GM19025 (cell line): ENCODE data around the gene TADA2B.

Source experiments
- ATAC-seq: cut with Tn5 transposase; IDR thresholded peaks from one replicate; pipeline ENCODE4 v1.9.1; 2021; ENCODE audit warnings: mild to moderate bottlenecking, low read depth, moderate library complexity; ENCODE audit not compliant: unreplicated experiment

The TADA2B gene

DNA sequence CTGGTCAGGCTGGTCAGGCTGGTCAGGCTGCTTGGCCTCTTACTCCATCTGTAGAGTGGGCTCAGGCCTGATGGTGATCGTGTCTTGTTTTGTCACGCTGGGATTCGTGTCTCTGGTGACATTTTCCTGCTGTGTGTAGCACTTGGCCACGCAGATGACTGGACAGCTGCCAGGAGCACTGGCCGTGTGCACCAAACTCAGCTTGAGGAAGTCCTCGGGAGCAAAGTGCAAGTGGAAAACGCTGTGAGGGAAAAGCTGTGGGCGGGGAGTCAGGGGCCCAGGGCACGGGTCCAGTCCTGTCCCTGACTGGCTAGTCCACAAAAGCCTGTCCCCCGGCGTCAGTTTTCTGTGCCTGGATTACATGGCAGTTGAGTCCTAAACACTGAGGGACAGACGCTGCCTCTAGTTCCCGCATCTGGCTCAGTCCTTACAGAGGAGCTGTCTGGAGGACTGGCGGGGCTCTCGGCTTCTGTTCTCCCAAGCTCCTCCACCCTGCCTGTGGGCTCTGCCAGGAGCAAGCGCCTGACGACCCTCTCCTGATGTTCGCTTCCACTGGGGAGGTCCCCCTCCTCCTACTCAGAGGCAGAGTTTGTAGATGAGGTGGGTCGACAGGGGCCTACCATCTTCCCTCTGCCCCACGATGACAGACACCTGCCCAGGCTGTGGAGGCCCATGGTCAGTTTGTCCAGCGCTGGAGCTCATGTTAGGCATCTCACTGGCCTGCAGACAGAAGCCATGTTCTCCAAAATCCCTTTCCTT, 60.6 kb downstream of the TADA2B start:
- ATAC-seq: no peak

DNA sequence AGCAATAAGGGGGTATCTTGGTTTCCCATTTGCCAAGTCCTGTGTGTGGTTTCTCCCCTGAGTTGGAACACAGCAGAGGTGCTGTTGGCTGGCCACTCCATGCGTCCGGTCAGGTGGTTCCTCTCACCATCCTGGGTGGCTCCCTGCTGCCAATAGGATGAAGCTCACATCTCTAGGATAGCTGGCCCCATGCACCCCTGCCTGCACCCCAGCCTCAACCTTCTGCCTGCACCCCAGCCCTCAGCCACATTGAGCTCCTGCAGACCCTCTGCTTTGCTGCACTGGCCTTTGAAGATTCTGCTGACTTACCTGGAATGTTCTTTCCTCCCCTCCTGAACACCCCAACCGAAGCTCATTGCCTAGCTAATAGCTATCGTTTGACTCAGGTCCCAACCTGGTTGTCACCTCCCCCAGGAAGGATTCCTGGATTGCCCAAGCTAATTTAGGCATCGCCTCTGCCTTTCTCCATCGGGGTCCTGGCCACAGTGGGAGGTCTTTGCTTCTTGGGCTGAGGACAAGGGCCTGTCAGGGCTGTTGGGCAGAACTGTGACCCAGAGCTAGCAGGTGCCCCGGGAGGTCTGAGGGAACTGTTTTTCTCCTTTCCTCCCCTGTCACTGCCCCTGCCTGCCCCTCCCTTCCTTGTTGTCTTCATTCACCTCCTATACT, 61.3 kb downstream of the TADA2B start:
- no peak for ATAC-seq

DNA sequence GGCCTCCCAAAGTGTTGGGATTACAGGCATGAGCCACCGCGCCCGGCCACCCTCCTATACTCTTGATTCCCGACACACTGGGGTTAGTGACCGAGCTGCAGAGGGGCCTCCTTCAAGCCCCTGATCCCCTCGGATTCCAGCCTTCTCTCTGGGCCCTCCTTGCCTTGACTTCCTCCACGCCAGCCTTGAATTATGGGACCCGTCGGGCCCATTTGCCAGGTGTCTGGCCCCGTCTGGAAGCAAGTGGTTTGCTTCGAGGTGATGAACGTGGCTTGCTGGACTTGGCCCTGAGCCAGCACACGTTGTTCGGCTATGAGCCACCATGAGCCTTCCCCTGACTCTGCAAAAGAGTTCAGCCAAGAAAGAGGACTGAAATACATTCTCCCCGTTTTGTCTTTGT, 62.1 kb downstream of the TADA2B start:
- ATAC-seq: no peak

DNA sequence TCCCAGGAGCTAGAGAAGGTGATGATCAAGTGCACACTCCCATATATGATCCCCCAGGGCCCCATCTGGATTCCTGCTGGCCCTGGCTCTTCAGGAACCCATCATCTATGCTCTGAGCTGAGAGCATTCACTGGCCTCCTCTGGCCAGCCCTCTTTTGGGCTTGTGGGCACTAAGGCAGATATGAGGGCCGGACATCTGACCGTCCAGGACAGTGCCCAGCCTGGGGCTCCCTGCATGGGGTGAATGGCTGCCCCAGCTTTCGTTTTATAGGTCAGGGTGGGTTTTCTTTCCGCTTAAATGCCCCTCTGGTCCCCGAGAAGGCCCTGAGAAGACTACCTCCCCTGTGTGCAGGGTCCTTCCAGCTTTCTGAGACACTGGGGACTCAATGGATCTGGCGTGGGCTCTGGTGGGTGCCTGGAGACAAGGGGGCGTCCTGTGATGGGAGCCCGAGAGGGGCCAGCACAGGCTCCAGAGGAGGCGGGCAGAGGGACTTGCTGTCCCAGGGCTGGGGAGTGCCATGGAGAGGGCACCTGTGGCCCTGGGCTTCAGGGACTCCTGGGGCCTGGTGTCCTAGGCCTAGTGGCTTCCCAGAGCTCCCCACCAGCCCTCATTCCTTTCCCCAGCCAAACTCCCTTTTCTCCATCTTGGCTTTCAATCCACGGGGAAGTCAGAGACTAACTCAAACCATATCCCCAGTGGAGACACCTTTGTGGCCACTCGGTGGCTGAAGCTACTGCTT, 64.2 kb downstream of the TADA2B start:
- no peak for ATAC-seq
